Stimulated activated CD4-positive, alpha-beta T cell treated with anti-CD3 and anti-CD28 coated beads, Interleukin-15, amount 100 ng/mL, for 1 hour (primary cell): Measurements from ENCODE around the gene NTSR1.

ENCODE experiments used
- DNase-seq, 2 donors: peaks; one replicate each; pipeline ENCODE4 v3.0.0-alpha.2; 2020; ENCODE audit warnings: low read depth in 1 of 2, low spot score in 1 of 2

NTSR1 gene

DNA sequence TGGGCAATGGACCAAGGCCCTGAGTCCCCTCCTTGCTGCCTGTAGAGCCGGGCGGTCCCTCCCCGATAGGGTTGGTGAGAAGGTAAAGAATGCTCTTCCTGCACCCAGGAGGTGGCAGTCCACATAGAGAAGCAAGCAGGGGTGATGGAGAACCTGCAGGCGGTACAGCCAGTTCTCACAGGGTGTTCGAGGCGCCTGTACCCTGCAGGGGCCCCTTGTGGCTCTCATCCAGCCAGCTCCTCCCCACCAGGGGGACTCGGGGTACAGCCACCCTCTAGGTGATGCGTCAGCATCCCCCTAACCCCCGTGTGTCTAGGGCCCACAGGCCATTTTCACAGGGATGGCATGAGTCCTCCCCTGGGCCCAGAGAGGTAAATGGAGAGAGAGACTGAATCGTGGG, 103.1 kb downstream of the NTSR1 start:
- DNase-seq: no peak
